Sigmoid colon (tissue), 4 donors: ENCODE measurements around the gene PPP1R12B.
A peak's percentile ranks its signal among the peaks of the same experiment; 100 is the strongest.

Experiments used
- CTCF ChIP-seq, 4 experiments: fragments of 450-650 bp in 3 of 4; fragments of 200-600 bp in 1 of 4; IDR thresholded peaks; one replicate each; pipeline ENCODE4 v1.5.1; 2016 to 2019; ENCODE audit warnings: antibody characterized with exemption in 4 of 4, mild to moderate bottlenecking in 3 of 4, moderate library complexity in 2 of 4
- EP300 ChIP-seq, 4 donors: sonication (generic); formaldehyde crosslinking; IDR thresholded peaks; one replicate each; pipeline ENCODE4 v1.6.1; 2017; ENCODE audit warnings: antibody characterized with exemption in 4 of 4
- POLR2A ChIP-seq, 2 donors: fragments of 450-650 bp; IDR thresholded peaks; one replicate each; pipeline ENCODE4 v1.6.1; 2016; ENCODE audit warnings: antibody characterized with exemption in 2 of 2, mild to moderate bottlenecking in 2 of 2, moderate library complexity in 2 of 2
- POLR2AphosphoS5 ChIP-seq, 4 donors: sonication (generic); formaldehyde crosslinking; IDR thresholded peaks; one replicate each; pipeline ENCODE4 v1.6.1; 2017; ENCODE audit warnings: antibody characterized with exemption in 4 of 4

DNA sequence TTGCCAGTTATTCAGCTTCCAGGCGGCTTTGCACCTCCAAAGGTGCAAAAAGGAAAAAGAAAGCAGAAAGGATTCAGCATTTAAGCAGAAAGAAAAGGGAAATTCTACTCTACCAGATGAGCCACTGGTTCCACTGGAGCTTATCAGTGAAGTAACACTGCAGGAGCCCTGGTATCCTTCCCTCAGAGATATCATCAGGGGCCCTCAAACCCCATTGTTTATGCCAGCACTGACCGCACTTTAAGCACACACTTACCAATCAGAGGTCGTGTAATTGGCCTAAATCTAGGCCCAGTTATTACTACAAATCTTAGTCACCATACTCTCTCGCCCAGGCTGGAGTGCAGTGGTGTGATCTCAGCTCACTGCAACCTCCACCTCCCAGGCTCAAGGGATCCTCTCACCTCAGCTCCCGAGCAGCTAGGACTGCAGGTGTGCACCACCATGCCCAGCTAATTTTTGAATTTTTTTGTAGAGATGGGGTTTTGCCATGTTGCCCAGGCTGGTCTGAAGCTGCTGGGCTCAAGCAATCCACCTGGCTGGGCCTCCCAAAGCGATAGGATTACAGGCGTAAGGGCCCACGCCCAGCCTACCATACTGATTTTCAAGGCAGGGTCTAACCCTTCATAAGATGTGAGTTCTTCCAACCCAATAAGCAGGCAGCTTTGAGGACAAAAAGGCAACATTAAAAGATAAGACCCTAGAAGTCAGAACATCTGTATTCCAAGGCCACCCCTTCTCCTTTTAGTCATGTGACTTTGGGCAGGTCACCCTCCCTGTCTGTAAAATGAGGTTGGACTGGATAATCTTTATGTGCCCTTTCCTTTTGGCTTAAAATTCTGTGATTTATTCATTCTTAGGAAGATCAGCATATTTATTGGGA is 236.4 kb downstream of the PPP1R12B start:
- TF ChIP-seq CTCF (IDR thresholded peaks at IDR 0.05) (no peak), EP300 (IDR thresholded peaks at IDR 0.05) (no peak), POLR2A (IDR thresholded peaks at IDR 0.05) (no peak), POLR2AphosphoS5 (IDR thresholded peaks at IDR 0.05) (peak in 2 of 4 donors; percentile 60 to 74)
